Dendritic cell treated with granulocyte-macrophage colony-stimulating factor and Interleukin-4, amounts not matched to agents 40 ng/mL and 50 ng/mL, for 4 days (primary cell): Measurements from ENCODE around the gene THOP1.

ENCODE experiments used
- H3K27ac Mint-ChIP-seq: one replicate; pipeline ENCODE4 v1.8.0; 2022; ENCODE audit warnings: mild to moderate bottlenecking, mixed read lengths
- H3K27me3 Mint-ChIP-seq: one replicate; pipeline ENCODE4 v1.8.0; 2022; ENCODE audit warnings: mild to moderate bottlenecking, mixed read lengths
- H3K36me3 Mint-ChIP-seq: one replicate; pipeline ENCODE4 v1.8.0; 2022; ENCODE audit warnings: low read depth, mixed read lengths
- H3K4me1 Mint-ChIP-seq: one replicate; pipeline ENCODE4 v1.8.0; 2022; ENCODE audit warnings: low read depth, mixed read lengths
- H3K4me3 Mint-ChIP-seq: one replicate; pipeline ENCODE4 v1.8.0; 2022; ENCODE audit warnings: mild to moderate bottlenecking, moderate library complexity, mixed read lengths
- H3K9me3 Mint-ChIP-seq: one replicate; pipeline ENCODE4 v1.8.0; 2022; ENCODE audit warnings: mixed read lengths
- intact Hi-C: fragments of 100-400 bp; cut with micrococcal nuclease; formaldehyde crosslinking; loops from one replicate; pipeline ENCODE4 v1.15.0; 2022

Gene THOP1

DNA sequence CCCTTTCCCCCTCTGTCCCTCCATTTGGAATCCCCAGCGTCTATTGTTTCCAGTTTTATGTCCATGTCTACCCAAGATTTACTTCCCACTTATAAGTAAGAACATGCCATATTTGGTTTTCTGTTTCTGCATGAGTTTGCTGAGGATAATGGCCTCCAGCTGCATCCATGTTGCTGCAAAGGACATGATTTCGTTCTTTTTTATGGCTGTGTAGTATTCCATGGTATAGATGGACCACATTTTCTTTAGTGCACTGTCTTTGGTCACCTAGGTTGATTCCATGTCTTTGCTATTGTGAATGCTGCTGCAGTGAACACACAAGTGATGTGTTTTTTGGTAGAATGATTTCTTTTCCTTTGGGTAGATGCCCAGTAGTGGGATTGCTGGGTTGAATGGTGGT lies 59.8 kb downstream of the THOP1 start:
- H3K4me1 Mint-ChIP-seq: peaks cover 25% of the 10 kb centered on the region
- H3K9me3 Mint-ChIP-seq: peaks cover 26% of the 10 kb centered on the region
- H3K27ac Mint-ChIP-seq: no peak overlapping the region
- intact Hi-C loops: loop anchor here (10.0 kb wide), 1 partner anchor 90 kb away; no protein-coding TSS in a partner anchor
- H3K36me3 Mint-ChIP-seq: peaks cover 68% of the 10 kb centered on the region
- H3K4me3 Mint-ChIP-seq: no peak overlapping the region
- no peaks in the 10 kb centered on the region for H3K27me3 Mint-ChIP-seq

GRCh38 chr19:2846180-2846894 lies 61.0 kb downstream of the THOP1 start:
- Mint-ChIP-seq H3K4me1 (peaks cover 22% of the 10 kb centered on the region), H3K4me3 (no peak overlapping the region), H3K27me3 (no peaks in the 10 kb centered on the region), H3K9me3 (peaks cover 38% of the 10 kb centered on the region), H3K36me3 (peaks cover 72% of the 10 kb centered on the region), H3K27ac (no peak overlapping the region)
- intact Hi-C loops: loop anchor here (10.0 kb wide), 1 partner anchor 88 kb away; no protein-coding TSS in a partner anchor

- Mint-ChIP-seq H3K27ac (no peak overlapping the region), H3K36me3 (peaks cover 81% of the 10 kb centered on the region)
Observed at GRCh38 chr19:2847507-2847906, 62.2 kb downstream of the THOP1 start.

GRCh38 chr19:2848616-2849015 lies 63.3 kb downstream of the THOP1 start:
- Mint-ChIP-seq H3K36me3 (peaks cover 93% of the 10 kb centered on the region), H3K27ac (no peak overlapping the region), H3K27me3 (no peaks in the 10 kb centered on the region), H3K4me3 (no peak overlapping the region), H3K4me1 (peaks cover 9% of the 10 kb centered on the region), H3K9me3 (peaks cover 61% of the 10 kb centered on the region)
- intact Hi-C loops: loop anchor here (10.0 kb wide), 1 partner anchor 86 kb away; no protein-coding TSS in a partner anchor

More at GRCh38 chr19:2847507-2847906, 62.2 kb downstream of the THOP1 start:
- Mint-ChIP-seq H3K4me3 (no peak overlapping the region), H3K9me3 (peaks cover 50% of the 10 kb centered on the region), H3K27me3 (no peaks in the 10 kb centered on the region), H3K4me1 (peaks cover 18% of the 10 kb centered on the region)
- intact Hi-C loops: loop anchor here (10.0 kb wide), 1 partner anchor 87 kb away; no protein-coding TSS in a partner anchor

GRCh38 chr19:2850256-2850925 lies 65.1 kb downstream of the THOP1 start:
- Mint-ChIP-seq H3K4me1 (peaks cover 9% of the 10 kb centered on the region), H3K27me3 (no peaks in the 10 kb centered on the region), H3K36me3 (peaks cover 90% of the 10 kb centered on the region), H3K27ac (no peak overlapping the region), H3K4me3 (no peak overlapping the region), H3K9me3 (peaks cover 77% of the 10 kb centered on the region)
- intact Hi-C loops: no loop called here

DNA sequence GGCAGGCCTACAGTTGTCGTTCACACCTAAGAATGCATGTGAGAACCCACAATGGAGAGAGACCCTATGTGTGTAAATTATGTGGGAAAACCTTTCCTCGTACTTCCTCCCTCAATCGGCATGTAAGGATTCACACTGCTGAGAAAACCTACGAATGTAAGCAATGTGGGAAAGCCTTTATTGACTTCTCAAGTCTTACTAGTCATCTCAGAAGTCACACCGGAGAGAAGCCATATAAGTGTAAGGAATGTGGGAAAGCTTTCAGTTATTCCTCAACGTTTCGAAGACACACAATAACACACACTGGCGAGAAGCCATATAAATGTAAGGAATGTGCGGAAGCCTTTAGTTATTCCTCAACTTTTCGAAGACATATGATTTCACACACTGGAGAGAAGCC lies 67.3 kb downstream of the THOP1 start:
- Mint-ChIP-seq H3K9me3 (peaks cover 81% of the 10 kb centered on the region), H3K27ac (no peak overlapping the region), H3K4me1 (peaks cover 9% of the 10 kb centered on the region), H3K36me3 (peaks cover 78% of the 10 kb centered on the region), H3K4me3 (no peak overlapping the region), H3K27me3 (no peaks in the 10 kb centered on the region)
- intact Hi-C loops: no loop called here

- Mint-ChIP-seq H3K4me1 (peaks cover 9% of the 10 kb centered on the region), H3K27me3 (no peaks in the 10 kb centered on the region), H3K9me3 (peaks cover 81% of the 10 kb centered on the region), H3K27ac (no peak overlapping the region), H3K36me3 (peaks cover 77% of the 10 kb centered on the region), H3K4me3 (no peak overlapping the region)
- intact Hi-C loops: no loop called here
Observed at GRCh38 chr19:2853015-2853606, 67.8 kb downstream of the THOP1 start.

GRCh38 chr19:2854849-2855248 lies 69.5 kb downstream of the THOP1 start:
- intact Hi-C loops: no loop called here
- no peak overlapping the region for H3K27ac Mint-ChIP-seq
- H3K36me3 Mint-ChIP-seq: peaks cover 72% of the 10 kb centered on the region
- no peaks in the 10 kb centered on the region for H3K27me3 Mint-ChIP-seq
- no peak overlapping the region for H3K4me3 Mint-ChIP-seq
- H3K4me1 Mint-ChIP-seq: peaks cover 6% of the 10 kb centered on the region
- H3K9me3 Mint-ChIP-seq: peaks cover 92% of the 10 kb centered on the region

- Mint-ChIP-seq H3K4me1 (no peaks in the 10 kb centered on the region), H3K36me3 (peaks cover 55% of the 10 kb centered on the region), H3K9me3 (peaks cover 81% of the 10 kb centered on the region), H3K4me3 (no peak overlapping the region), H3K27ac (no peak overlapping the region), H3K27me3 (no peaks in the 10 kb centered on the region)
- intact Hi-C loops: no loop called here
Observed at GRCh38 chr19:2856457-2857050, 71.3 kb downstream of the THOP1 start.

GRCh38 chr19:2858864-2859263 lies 73.6 kb downstream of the THOP1 start:
- Mint-ChIP-seq H3K4me3 (no peak overlapping the region), H3K27ac (no peak overlapping the region)

GRCh38 chr19:2863816-2864215 lies 78.5 kb downstream of the THOP1 start:
- H3K36me3 Mint-ChIP-seq: no peaks in the 10 kb centered on the region
- H3K27ac Mint-ChIP-seq: no peak overlapping the region
- H3K27me3 Mint-ChIP-seq: peaks cover 2% of the 10 kb centered on the region
- intact Hi-C loops: no loop called here
- H3K4me3 Mint-ChIP-seq: no peak overlapping the region
- peaks cover 26% of the 10 kb centered on the region for H3K9me3 Mint-ChIP-seq
- peaks cover 12% of the 10 kb centered on the region for H3K4me1 Mint-ChIP-seq

More at GRCh38 chr19:2858864-2859263, 73.6 kb downstream of the THOP1 start:
- Mint-ChIP-seq H3K9me3 (peaks cover 58% of the 10 kb centered on the region), H3K4me1 (peaks cover 7% of the 10 kb centered on the region), H3K27me3 (peaks cover 2% of the 10 kb centered on the region), H3K36me3 (peaks cover 32% of the 10 kb centered on the region)
- intact Hi-C loops: no loop called here
